Right lobe of liver (tissue), 4 donors: ENCODE measurements around the gene SORL1.

ENCODE experiments used
- CTCF ChIP-seq, 4 donors: fragments of 200-600 bp in 3 of 4; fragments of 450-650 bp in 1 of 4; IDR thresholded peaks; one replicate each; pipeline versions ENCODE4 v1.5.1 to v1.8.0; 2016 to 2022; ENCODE audit warnings: antibody characterized with exemption in 4 of 4, mild to moderate bottlenecking in 2 of 4
- POLR2A ChIP-seq: fragments of 450-650 bp; IDR thresholded peaks from one replicate; pipeline ENCODE4 v1.6.1; 2017; ENCODE audit warnings: antibody characterized with exemption, mild to moderate bottlenecking
- donor health status: DM: no; HTN: no; CAD: no.
- donor health status: DM: no; HTN: no; CAD: no.
- donor health status: DM: no; HTN: yes; CAD: no.

GRCh38 chr11:121444526-121444925 lies 7.6 kb upstream of the SORL1 start:
- no peak for TF ChIP-seq CTCF (IDR thresholded peaks at IDR 0.05)
- TF ChIP-seq POLR2A = no peak
